H9 (cell line): Measurements from ENCODE around the gene BCL11B. TPM values are rescaled to one million over a fixed set of nuclear protein-coding genes. Genes with fewer than 3 reads are reported as not detected.

ENCODE experiments used
- DNase-seq: peaks from one replicate; pipeline ENCODE4 v3.0.0-alpha.2; 2017
- H2AFZ ChIP-seq: one replicate; pipeline ENCODE4 v1.6.1; 2013; ENCODE audit warnings: mild to moderate bottlenecking, low read length, control low read depth, moderate library complexity
- H2AK5ac ChIP-seq: 2 replicates; pipeline ENCODE4 v1.6.1; 2013; ENCODE audit warnings: low read length, control low read depth, mixed read lengths; ENCODE audit not compliant: insufficient read length
- H2BK120ac ChIP-seq: one replicate; pipeline ENCODE4 v1.6.1; 2013; ENCODE audit warnings: low read depth, mild to moderate bottlenecking, low read length, control low read depth, inconsistent platforms; ENCODE audit not compliant: poor library complexity, severe bottlenecking
- H2BK12ac ChIP-seq: 2 replicates; pipeline ENCODE4 v1.6.1; 2013; ENCODE audit warnings: low read length, control low read depth, mixed read lengths, low read depth; ENCODE audit not compliant: insufficient read length
- H2BK15ac ChIP-seq: 2 replicates; pipeline ENCODE4 v1.6.1; 2013; ENCODE audit warnings: low read depth, low read length, control low read depth
- H2BK20ac ChIP-seq: one replicate; pipeline ENCODE4 v1.6.1; 2013; ENCODE audit warnings: low read depth, mild to moderate bottlenecking, low read length, control low read depth, inconsistent platforms; ENCODE audit not compliant: poor library complexity, severe bottlenecking
- H2BK5ac ChIP-seq: 2 replicates; pipeline ENCODE4 v1.6.1; 2013; ENCODE audit warnings: low read length, control low read depth, mixed read lengths; ENCODE audit not compliant: insufficient read length
- H3K14ac ChIP-seq: 2 replicates; pipeline ENCODE4 v1.6.1; 2013; ENCODE audit warnings: low read length, control low read depth; ENCODE audit not compliant: insufficient read depth
- H3K18ac ChIP-seq: 2 replicates; pipeline ENCODE4 v1.6.1; 2013; ENCODE audit warnings: low read depth, mild to moderate bottlenecking, mixed read lengths, low read length, control low read depth; ENCODE audit not compliant: insufficient read length
- H3K23ac ChIP-seq: 2 replicates; pipeline ENCODE4 v1.6.1; 2013; ENCODE audit warnings: low read length, control low read depth, mixed read lengths, low read depth; ENCODE audit not compliant: insufficient read length
- H3K23me2 ChIP-seq: 2 replicates; pipeline ENCODE4 v1.6.1; 2013; ENCODE audit warnings: low read depth, mild to moderate bottlenecking, mixed read lengths, low read length, control low read depth; ENCODE audit not compliant: insufficient read length, poor library complexity, severe bottlenecking
- H3K27ac ChIP-seq: 2 replicates; pipeline ENCODE4 v1.5.1; 2013; ENCODE audit warnings: low read length, control low read depth, mixed read lengths, low read depth; ENCODE audit not compliant: insufficient read length
- H3K27me3 ChIP-seq: 2 replicates; pipeline ENCODE4 v1.6.1; 2013; ENCODE audit warnings: low read length, control low read depth, inconsistent platforms; ENCODE audit not compliant: insufficient read depth
- H3K4ac ChIP-seq: 2 replicates; pipeline ENCODE4 v1.6.1; 2013; ENCODE audit warnings: low read depth, mild to moderate bottlenecking, control low read depth, inconsistent platforms, low read length, moderate library complexity
- H3K4me1 ChIP-seq: 2 replicates; pipeline ENCODE4 v1.6.1; 2013; ENCODE audit warnings: low read length, control low read depth, inconsistent platforms; ENCODE audit not compliant: insufficient read depth
- H3K4me2 ChIP-seq: 2 replicates; pipeline ENCODE4 v1.6.1; 2013; ENCODE audit warnings: low read length, control low read depth, mixed read lengths; ENCODE audit not compliant: insufficient read length, insufficient read depth
- H3K56ac ChIP-seq: 2 replicates; pipeline ENCODE4 v1.6.1; 2013; ENCODE audit warnings: low read depth, mild to moderate bottlenecking, mixed read lengths, low read length, control low read depth; ENCODE audit not compliant: insufficient read length
- H3K79me1 ChIP-seq: 2 replicates; pipeline ENCODE4 v1.6.1; 2013; ENCODE audit warnings: low read depth, mild to moderate bottlenecking, moderate library complexity, low read length, control low read depth, inconsistent platforms; ENCODE audit not compliant: insufficient read depth, poor library complexity, severe bottlenecking
- H3K79me2 ChIP-seq: 2 replicates; pipeline ENCODE4 v1.6.1; 2013; ENCODE audit warnings: low read length, control low read depth, inconsistent platforms; ENCODE audit not compliant: insufficient read depth
- H3K9ac ChIP-seq: 2 replicates; pipeline ENCODE4 v1.6.1; 2013; ENCODE audit warnings: low read length, control low read depth, mixed read lengths; ENCODE audit not compliant: insufficient read length; ENCODE audit errors: extremely low read depth
- H3K9me3 ChIP-seq: one replicate; pipeline ENCODE4 v1.6.1; 2013; ENCODE audit warnings: low read depth, low read length, inconsistent platforms; ENCODE audit not compliant: control insufficient read depth
- H3T11ph ChIP-seq: one replicate; pipeline ENCODE4 v1.6.1; 2013; ENCODE audit warnings: mild to moderate bottlenecking, low read length, control low read depth, inconsistent platforms
- H4K20me1 ChIP-seq: one replicate; pipeline ENCODE4 v1.6.1; 2013; ENCODE audit not compliant: control insufficient read depth, insufficient read length, insufficient read depth
- H4K5ac ChIP-seq: 2 replicates; pipeline ENCODE4 v1.6.1; 2013; ENCODE audit warnings: low read depth, mild to moderate bottlenecking, mixed read lengths, low read length, control low read depth; ENCODE audit not compliant: insufficient read length
- H4K8ac ChIP-seq: replicated peaks from 2 replicates; pipeline ENCODE4 v1.6.1; 2013; ENCODE audit warnings: low read length, control low read depth, mixed read lengths, low read depth; ENCODE audit not compliant: insufficient read length
- H4K91ac ChIP-seq: 2 replicates; pipeline ENCODE4 v1.6.1; 2013; ENCODE audit warnings: low read depth, mild to moderate bottlenecking, moderate library complexity, mixed read lengths, low read length, control low read depth; ENCODE audit not compliant: insufficient read length
- H3K27ac Mint-ChIP-seq, 3 experiments: 2 replicates in 2 of 3; 3 replicates in 1 of 3; pipeline ENCODE4 v1.8.0; 2020 to 2021; ENCODE audit warnings: mixed read lengths in 3 of 3, mild to moderate bottlenecking in 1 of 3, moderate library complexity in 1 of 3
- H3K27me3 Mint-ChIP-seq: 2 replicates; pipeline ENCODE4 v1.8.0; 2021; ENCODE audit warnings: low read depth, mild to moderate bottlenecking, moderate library complexity, mixed read lengths
- H3K36me3 Mint-ChIP-seq, 3 experiments: 2 replicates in 2 of 3; 3 replicates in 1 of 3; pipeline ENCODE4 v1.8.0; 2020 to 2021; ENCODE audit warnings: low read depth in 3 of 3, mixed read lengths in 3 of 3; ENCODE audit not compliant: insufficient read depth in 1 of 3
- H3K4me1 Mint-ChIP-seq, 2 experiments: 2 replicates each; pipeline ENCODE4 v1.8.0; 2020; ENCODE audit warnings: mixed read lengths in 2 of 2
- H3K4me3 Mint-ChIP-seq, 2 experiments: 2 replicates in 1 of 2; 3 replicates in 1 of 2; pipeline ENCODE4 v1.8.0; 2020 to 2021; ENCODE audit warnings: mild to moderate bottlenecking in 2 of 2, mixed read lengths in 2 of 2, moderate library complexity in 1 of 2
- H3K9me3 Mint-ChIP-seq, 2 experiments: 2 replicates in 1 of 2; 3 replicates in 1 of 2; pipeline ENCODE4 v1.8.0; 2020; ENCODE audit warnings: mild to moderate bottlenecking in 2 of 2, mixed read lengths in 2 of 2, moderate library complexity in 1 of 2
- WGBS: extraction: QIAGEN DNeasy Blood & Tissue Kit; methylation state at CpG from one replicate; pipeline ENCODE4 v1.1.7; 2013; ENCODE audit warnings: missing lambda C conversion rate, low lambda C conversion rate, mixed read lengths; ENCODE audit not compliant: insufficient read length; ENCODE audit errors: extremely low coverage; 5-methylcytosine and 5-hydroxymethylcytosine counted together
- total RNA-seq: library from RNA; stranded (reverse); gene quantifications from 2 replicates; pipeline ENCODE4 v1.2.1, GENCODE V29; 2021
- TF ChIP-seq, protein P1 (sequence below): fragments of 200-600 bp; sonication (generic); conservative IDR thresholded peaks from 3 replicates; pipeline ENCODE4 v1.8.0; 2021; ENCODE audit warnings: antibody characterized with exemption, mild to moderate bottlenecking

The BCL11B gene
- total RNA-seq, 1 experiment from 2014 or later: 4.9 TPM

DNA sequence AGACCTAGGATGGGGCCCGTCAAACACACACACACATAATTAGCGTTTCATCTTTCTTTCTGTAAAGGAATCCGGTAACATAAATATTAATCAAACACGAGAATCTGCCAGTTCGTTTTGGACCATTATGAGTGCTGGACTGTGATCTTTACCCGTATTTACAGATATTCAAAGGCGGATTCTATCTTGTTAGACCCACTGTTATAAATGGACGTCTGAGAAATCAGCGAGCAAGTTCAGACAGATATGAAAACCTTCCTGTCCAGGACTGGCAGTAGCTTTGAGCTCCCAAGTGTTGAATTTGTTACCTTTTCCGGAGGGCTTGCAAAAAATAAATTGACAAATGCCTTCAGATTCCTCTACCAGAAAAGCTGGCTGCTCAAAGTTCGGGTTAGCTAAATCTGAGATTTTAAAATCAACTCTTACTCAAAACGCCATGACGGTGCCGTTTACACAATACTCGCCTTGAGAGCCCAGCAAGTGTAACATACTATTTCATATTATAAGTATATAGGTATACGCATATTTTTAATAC is 27.6 kb downstream of the BCL11B start:
- Histone ChIP-seq H2BK20ac (no peak overlapping the region), H4K5ac (no peak overlapping the region), H4K91ac (no peak overlapping the region), H4K20me1 (no peaks in the 10 kb centered on the region), H3K18ac (no peak overlapping the region), H2BK5ac (no peak overlapping the region), H3K14ac (no peak overlapping the region), H3K27ac (no peak overlapping the region), H3K4ac (no peak overlapping the region), H3K4me2 (peak overlapping the region; percentile 75), H2BK15ac (no peak overlapping the region), H3T11ph (no peak overlapping the region), H3K9me3 (no peaks in the 10 kb centered on the region), H3K4me1 (peaks cover 40% of the 10 kb centered on the region), H3K79me1 (no peaks in the 10 kb centered on the region), H3K9ac (no peak overlapping the region), H2BK12ac (no peak overlapping the region), H2BK120ac (no peak overlapping the region), H3K79me2 (no peaks in the 10 kb centered on the region; the same call in 1 of the 2 replicates), H3K23me2 (peaks cover 22% of the 10 kb centered on the region), H4K8ac (no peak overlapping the region), H3K27me3 (no peaks in the 10 kb centered on the region), H3K56ac (no peak overlapping the region), H2AK5ac (no peak overlapping the region), H3K23ac (no peak overlapping the region), H2AFZ (no peak overlapping the region)
- no peak for DNase-seq
- H3K4me3 Mint-ChIP-seq: peak overlapping the region; percentile 50 to 76; a peak in 4 of 5 replicates
- WGBS: no CpG with 5 or more reads among the region's 16 CpGs
- peaks cover 73 to 77% of the 10 kb centered on the region in 2 experiments for H3K4me1 Mint-ChIP-seq
- TF ChIP-seq, protein P1, sequence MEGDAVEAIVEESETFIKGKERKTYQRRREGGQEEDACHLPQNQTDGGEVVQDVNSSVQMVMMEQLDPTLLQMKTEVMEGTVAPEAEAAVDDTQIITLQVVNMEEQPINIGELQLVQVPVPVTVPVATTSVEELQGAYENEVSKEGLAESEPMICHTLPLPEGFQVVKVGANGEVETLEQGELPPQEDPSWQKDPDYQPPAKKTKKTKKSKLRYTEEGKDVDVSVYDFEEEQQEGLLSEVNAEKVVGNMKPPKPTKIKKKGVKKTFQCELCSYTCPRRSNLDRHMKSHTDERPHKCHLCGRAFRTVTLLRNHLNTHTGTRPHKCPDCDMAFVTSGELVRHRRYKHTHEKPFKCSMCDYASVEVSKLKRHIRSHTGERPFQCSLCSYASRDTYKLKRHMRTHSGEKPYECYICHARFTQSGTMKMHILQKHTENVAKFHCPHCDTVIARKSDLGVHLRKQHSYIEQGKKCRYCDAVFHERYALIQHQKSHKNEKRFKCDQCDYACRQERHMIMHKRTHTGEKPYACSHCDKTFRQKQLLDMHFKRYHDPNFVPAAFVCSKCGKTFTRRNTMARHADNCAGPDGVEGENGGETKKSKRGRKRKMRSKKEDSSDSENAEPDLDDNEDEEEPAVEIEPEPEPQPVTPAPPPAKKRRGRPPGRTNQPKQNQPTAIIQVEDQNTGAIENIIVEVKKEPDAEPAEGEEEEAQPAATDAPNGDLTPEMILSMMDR: no peak
- peaks cover 0 to 2% (median 0%) of the 10 kb centered on the region in 3 experiments; a peak in 1 of 7 replicates for H3K36me3 Mint-ChIP-seq
- H3K27ac Mint-ChIP-seq: peak overlapping the region in 1 of 3 experiments; percentile 35; a peak in 3 of 7 replicates
- H3K27me3 Mint-ChIP-seq: peaks cover 2% of the 10 kb centered on the region
- H3K9me3 Mint-ChIP-seq: no peaks in the 10 kb centered on the region; a peak in 1 of 5 replicates
